GM12878 (cell line): ENCODE results near the gene PSMD13. TPM values are rescaled to one million over a fixed set of nuclear protein-coding genes. Genes with fewer than 3 reads are reported as not detected.

Experiments
- ASH2L ChIP-seq: fragments of 300-600, 200-600 bp; sonication (generic); IDR thresholded peaks from 2 replicates; pipeline ENCODE4 v1.6.1; 2017; ENCODE audit warnings: low read depth, mild to moderate bottlenecking, borderline replicate concordance
- BHLHE40 ChIP-seq, 2 experiments: fragments of 450-650 bp in 1 of 2; IDR thresholded peaks; 2 replicates each; pipeline ENCODE4 v1.6.1; 2011 to 2017; ENCODE audit warnings: low read depth in 2 of 2, borderline replicate concordance in 1 of 2, improper control_type of control experiment in 1 of 2, low read length in 1 of 2, mild to moderate bottlenecking in 1 of 2
- BRCA1 ChIP-seq: IDR thresholded peaks from 2 replicates; pipeline ENCODE4 v1.6.1; 2011; ENCODE audit warnings: low read depth, low read length, improper control_type of control experiment
- CBFB ChIP-seq: IDR thresholded peaks from 2 replicates; pipeline ENCODE4 v1.6.1; 2016; ENCODE audit warnings: antibody characterized with exemption, low read depth
- CBX5 ChIP-seq: sonication (generic); IDR thresholded peaks from 2 replicates; pipeline ENCODE4 v1.6.1; 2016; ENCODE audit warnings: low read depth, moderate library complexity, mild to moderate bottlenecking, inconsistent platforms
- CHD2 ChIP-seq: IDR thresholded peaks from 2 replicates; pipeline ENCODE4 v1.6.1; 2011; ENCODE audit warnings: low read depth, low read length, improper control_type of control experiment, borderline replicate concordance
- CREM ChIP-seq: IDR thresholded peaks from 2 replicates; pipeline ENCODE4 v1.6.1; 2014; ENCODE audit warnings: antibody characterized with exemption, low read depth
- ESRRA ChIP-seq: IDR thresholded peaks from 2 replicates; pipeline ENCODE4 v1.6.1; 2012; ENCODE audit warnings: mild to moderate bottlenecking, low read length, improper control_type of control experiment
- HDGF ChIP-seq: fragments of 450-650 bp; IDR thresholded peaks from 2 replicates; pipeline ENCODE4 v1.6.1; 2016; ENCODE audit warnings: antibody characterized with exemption
- IKZF1 ChIP-seq: fragments of 450-650 bp; conservative IDR thresholded peaks from 2 replicates; pipeline ENCODE4 v1.6.1; 2017; ENCODE audit warnings: antibody characterized with exemption, mild to moderate bottlenecking
- LARP7 ChIP-seq: fragments of 450-650 bp; IDR thresholded peaks from 2 replicates; pipeline ENCODE4 v1.6.1; 2017; ENCODE audit warnings: mild to moderate bottlenecking
- MXI1 ChIP-seq: fragments of 150-350 bp; IDR thresholded peaks from 2 replicates; pipeline ENCODE4 v1.6.1; 2011; ENCODE audit warnings: low read depth, mild to moderate bottlenecking, inconsistent platforms, low read length, improper control_type of control experiment
- NFYA ChIP-seq: IDR thresholded peaks from 2 replicates; pipeline ENCODE4 v1.6.1; 2011; ENCODE audit warnings: low read depth, mild to moderate bottlenecking, low read length, improper control_type of control experiment, borderline replicate concordance
- NR2F1 ChIP-seq: fragments of 450-650 bp; conservative IDR thresholded peaks from 2 replicates; pipeline ENCODE4 v1.6.1; 2017; ENCODE audit warnings: mild to moderate bottlenecking
- PAX8 ChIP-seq: fragments of 450-650 bp; IDR thresholded peaks from 2 replicates; pipeline ENCODE4 v1.6.1; 2017; ENCODE audit warnings: mild to moderate bottlenecking, moderate library complexity
- RBBP5 ChIP-seq: fragments of 200-600 bp; sonication (generic); conservative IDR thresholded peaks from 2 replicates; pipeline ENCODE4 v1.6.1; 2016
- RCOR1 ChIP-seq: conservative IDR thresholded peaks from 2 replicates; pipeline ENCODE4 v1.6.1; 2012; ENCODE audit warnings: low read depth, low read length, improper control_type of control experiment
- RELA ChIP-seq: fragments of 450-650 bp; IDR thresholded peaks from 2 replicates; pipeline ENCODE4 v1.8.0; 2014; ENCODE audit warnings: borderline replicate concordance; ENCODE audit not compliant: partially characterized antibody
- SREBF1 ChIP-seq: IDR thresholded peaks from 2 replicates; pipeline ENCODE4 v1.6.1; 2012; ENCODE audit warnings: mild to moderate bottlenecking, low read length
- SRF ChIP-seq, 2 experiments: IDR thresholded peaks; 2 replicates each; pipeline ENCODE4 v1.6.1; 2011; ENCODE audit warnings: low read depth in 2 of 2, low read length in 2 of 2, mild to moderate bottlenecking in 1 of 2, moderate library complexity in 1 of 2
- TARDBP ChIP-seq: IDR thresholded peaks from 2 replicates; pipeline ENCODE4 v1.6.1; 2016; ENCODE audit warnings: borderline replicate concordance
- TBL1XR1 ChIP-seq: IDR thresholded peaks from 2 replicates; pipeline ENCODE4 v1.6.1; 2012; ENCODE audit warnings: low read depth, low read length, improper control_type of control experiment
- WRNIP1 ChIP-seq: IDR thresholded peaks from 2 replicates; pipeline ENCODE4 v1.6.1; 2011; ENCODE audit warnings: low read depth, low read length, improper control_type of control experiment, borderline replicate concordance
- YBX1 ChIP-seq: fragments of 450-650 bp; IDR thresholded peaks from 2 replicates; pipeline ENCODE4 v1.6.1; 2016; ENCODE audit warnings: antibody characterized with exemption
- ZNF384 ChIP-seq: IDR thresholded peaks from 2 replicates; pipeline ENCODE4 v1.6.1; 2012; ENCODE audit warnings: low read depth, mild to moderate bottlenecking, low read length, improper control_type of control experiment, borderline replicate concordance
- polyA plus RNA-seq, 11 experiments: library from polyadenylated mRNA; depleted of rRNA in 4 of 11; unstranded in 6 of 11; stranded (reverse) in 5 of 11; fragments of >200 nt; fragmentation: Nextera tagmentation in 4 of 11; fragmentation: Illumina TruSeq in 1 of 11; extraction: Ambion mirVana in 4 of 11; extraction: Trizol in 1 of 11; gene quantifications; 1 replicate in 1 of 11; 2 replicates in 10 of 11; pipeline versions ENCODE4 v1.2.1 to v1.2.3, GENCODE V29; 2011 to 2016; ENCODE audit warnings: inconsistent platforms in 2 of 11, missing spikeins in 2 of 11, low read depth in 1 of 11
- total RNA-seq, 4 experiments: library from RNA; depleted of rRNA in 3 of 4; stranded (reverse); fragments of >200 nt in 3 of 4; fragmentation: Illumina TruSeq in 1 of 4; extraction: Trizol in 1 of 4; gene quantifications; 2 replicates each; pipeline versions ENCODE4 v1.2.1 to v1.2.3, GENCODE V29; 2013 to 2021
- TF ChIP-seq, protein P1 (sequence below): fragments of 450-650 bp; IDR thresholded peaks from 2 replicates; pipeline ENCODE4 v1.6.1; 2018; ENCODE audit warnings: borderline replicate concordance, mild to moderate bottlenecking; ENCODE audit not compliant: partially characterized antibody
- TF ChIP-seq, protein P2 (sequence below): IDR thresholded peaks from 2 replicates; pipeline ENCODE4 v1.6.1; 2012; ENCODE audit warnings: mild to moderate bottlenecking, low read depth, low read length

PSMD13 gene
- total and polyA plus RNA-seq, 10 of the 15 experiments (the other 5 are each of a cell fraction or from before 2014, with no cell fraction given): 141 to 303 (median 177) TPM

DNA sequence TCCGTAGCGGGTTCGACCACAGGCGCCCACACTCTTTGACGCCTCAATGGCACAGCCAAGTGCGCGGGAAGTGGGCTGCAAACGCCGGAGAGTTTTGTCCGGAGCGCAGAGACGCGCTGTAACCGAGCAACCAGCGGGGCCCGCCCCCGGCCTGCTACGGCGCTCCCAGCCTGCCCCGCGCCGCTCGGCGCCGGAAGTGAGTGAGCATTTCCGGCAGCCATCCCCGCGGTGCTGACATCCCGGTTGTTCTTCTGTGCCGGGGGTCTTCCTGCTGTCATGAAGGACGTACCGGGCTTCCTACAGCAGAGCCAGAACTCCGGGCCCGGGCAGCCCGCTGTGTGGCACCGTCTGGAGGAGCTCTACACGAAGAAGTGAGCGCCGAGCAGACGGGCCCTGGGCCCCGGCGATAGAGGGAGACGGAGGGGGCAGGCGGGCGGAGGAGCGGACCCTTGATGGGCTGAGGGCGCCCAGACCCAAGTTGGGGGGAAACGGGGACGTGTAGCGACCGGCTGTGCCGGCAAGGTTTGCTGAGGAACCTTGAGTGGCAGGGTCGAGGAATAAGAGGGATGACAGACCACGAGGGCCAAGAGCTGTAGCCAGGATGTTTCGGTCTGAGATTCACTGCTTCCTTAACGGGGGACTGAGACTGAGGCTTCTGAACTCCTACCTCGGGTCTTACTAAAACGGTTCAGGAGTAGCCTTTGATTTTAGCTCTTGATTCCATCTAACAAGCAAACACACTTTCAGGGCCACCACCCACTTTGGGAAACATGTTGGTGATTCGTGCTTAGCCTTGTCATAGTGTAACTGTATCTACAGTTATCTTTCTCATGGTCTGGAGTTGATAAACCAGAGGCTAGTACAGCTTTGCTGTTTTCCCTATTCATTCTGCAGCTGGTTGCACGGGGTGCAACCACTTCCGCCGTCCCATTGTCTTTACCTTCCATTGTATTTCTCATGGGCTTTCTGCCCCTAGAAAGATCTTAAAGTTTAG, at the start of gene PSMD13 (continued):
- no peak for TF ChIP-seq SREBF1
- no peak for TF ChIP-seq SRF (IDR thresholded peaks at IDR 0.05; ENCODE audit: low read depth in 2 of 2, low read length in 2 of 2)
- TF ChIP-seq BRCA1: no peak
- no peak for TF ChIP-seq TBL1XR1
- peak; percentile 40; the same call in 1 of the 2 replicates for TF ChIP-seq TARDBP
- TF ChIP-seq BHLHE40 (IDR thresholded peaks at IDR 0.05; ENCODE audit: borderline replicate concordance in 1 of 2, low read depth in 2 of 2, low read length in 1 of 2): peak in 1 of 2 experiments; percentile 32; a peak in 1 of 4 replicates
- TF ChIP-seq ESRRA: no peak
- no peak for TF ChIP-seq PAX8
- peak; percentile 39; the same call in 1 of the 2 replicates for TF ChIP-seq CREM
- 0 out of 2 replicates have a peak, but pooled peaks have one; percentile 49 for TF ChIP-seq ASH2L
- no peak for TF ChIP-seq WRNIP1
- 0 out of 2 replicates have a peak, but pooled peaks have one; percentile 44 for TF ChIP-seq CBX5
- TF ChIP-seq NR2F1: peak; percentile 6; the same call in 1 of the 2 replicates
- TF ChIP-seq RBBP5: no peak
- TF ChIP-seq NFYA: no peak
- TF ChIP-seq CBFB: no peak
- TF ChIP-seq RELA: no peak
- no peak for TF ChIP-seq RCOR1
- no peak for TF ChIP-seq YBX1
- TF ChIP-seq, protein P1, sequence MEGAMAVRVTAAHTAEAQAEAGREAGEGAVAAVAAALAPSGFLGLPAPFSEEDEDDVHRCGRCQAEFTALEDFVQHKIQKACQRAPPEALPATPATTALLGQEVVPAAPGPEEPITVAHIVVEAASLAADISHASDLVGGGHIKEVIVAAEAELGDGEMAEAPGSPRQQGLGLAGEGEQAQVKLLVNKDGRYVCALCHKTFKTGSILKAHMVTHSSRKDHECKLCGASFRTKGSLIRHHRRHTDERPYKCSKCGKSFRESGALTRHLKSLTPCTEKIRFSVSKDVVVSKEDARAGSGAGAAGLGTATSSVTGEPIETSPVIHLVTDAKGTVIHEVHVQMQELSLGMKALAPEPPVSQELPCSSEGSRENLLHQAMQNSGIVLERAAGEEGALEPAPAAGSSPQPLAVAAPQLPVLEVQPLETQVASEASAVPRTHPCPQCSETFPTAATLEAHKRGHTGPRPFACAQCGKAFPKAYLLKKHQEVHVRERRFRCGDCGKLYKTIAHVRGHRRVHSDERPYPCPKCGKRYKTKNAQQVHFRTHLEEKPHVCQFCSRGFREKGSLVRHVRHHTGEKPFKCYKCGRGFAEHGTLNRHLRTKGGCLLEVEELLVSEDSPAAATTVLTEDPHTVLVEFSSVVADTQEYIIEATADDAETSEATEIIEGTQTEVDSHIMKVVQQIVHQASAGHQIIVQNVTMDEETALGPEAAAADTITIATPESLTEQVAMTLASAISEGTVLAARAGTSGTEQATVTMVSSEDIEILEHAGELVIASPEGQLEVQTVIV: peak; percentile 91
- peak; percentile 52 for TF ChIP-seq IKZF1
- no peak for TF ChIP-seq CHD2
- no peak for TF ChIP-seq HDGF
- TF ChIP-seq, protein P2, sequence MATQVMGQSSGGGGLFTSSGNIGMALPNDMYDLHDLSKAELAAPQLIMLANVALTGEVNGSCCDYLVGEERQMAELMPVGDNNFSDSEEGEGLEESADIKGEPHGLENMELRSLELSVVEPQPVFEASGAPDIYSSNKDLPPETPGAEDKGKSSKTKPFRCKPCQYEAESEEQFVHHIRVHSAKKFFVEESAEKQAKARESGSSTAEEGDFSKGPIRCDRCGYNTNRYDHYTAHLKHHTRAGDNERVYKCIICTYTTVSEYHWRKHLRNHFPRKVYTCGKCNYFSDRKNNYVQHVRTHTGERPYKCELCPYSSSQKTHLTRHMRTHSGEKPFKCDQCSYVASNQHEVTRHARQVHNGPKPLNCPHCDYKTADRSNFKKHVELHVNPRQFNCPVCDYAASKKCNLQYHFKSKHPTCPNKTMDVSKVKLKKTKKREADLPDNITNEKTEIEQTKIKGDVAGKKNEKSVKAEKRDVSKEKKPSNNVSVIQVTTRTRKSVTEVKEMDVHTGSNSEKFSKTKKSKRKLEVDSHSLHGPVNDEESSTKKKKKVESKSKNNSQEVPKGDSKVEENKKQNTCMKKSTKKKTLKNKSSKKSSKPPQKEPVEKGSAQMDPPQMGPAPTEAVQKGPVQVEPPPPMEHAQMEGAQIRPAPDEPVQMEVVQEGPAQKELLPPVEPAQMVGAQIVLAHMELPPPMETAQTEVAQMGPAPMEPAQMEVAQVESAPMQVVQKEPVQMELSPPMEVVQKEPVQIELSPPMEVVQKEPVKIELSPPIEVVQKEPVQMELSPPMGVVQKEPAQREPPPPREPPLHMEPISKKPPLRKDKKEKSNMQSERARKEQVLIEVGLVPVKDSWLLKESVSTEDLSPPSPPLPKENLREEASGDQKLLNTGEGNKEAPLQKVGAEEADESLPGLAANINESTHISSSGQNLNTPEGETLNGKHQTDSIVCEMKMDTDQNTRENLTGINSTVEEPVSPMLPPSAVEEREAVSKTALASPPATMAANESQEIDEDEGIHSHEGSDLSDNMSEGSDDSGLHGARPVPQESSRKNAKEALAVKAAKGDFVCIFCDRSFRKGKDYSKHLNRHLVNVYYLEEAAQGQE: no peak
- TF ChIP-seq ZNF384: no peak
- TF ChIP-seq MXI1: peak; percentile 93
- TF ChIP-seq LARP7: 0 out of 2 replicates have a peak, but pooled peaks have one; percentile 44
